ENCODE results near the gene SLC25A29.

The SLC25A29 gene

GRCh38 chr14:100325958-100326357 is 19.7 kb upstream of the SLC25A29 start:
- no peak for DNase-seq
- no peak overlapping the region for H3K4me3 ChIP-seq (ENCODE audit: control insufficient read depth in 1 of 7, extremely low read depth in 1 of 7, insufficient read depth in 4 of 7, low read depth in 2 of 7, low read length in 6 of 7)
- H3K36me3 ChIP-seq (ENCODE audit: control insufficient read depth in 4 of 4, insufficient read depth in 4 of 4, low read length in 3 of 4) = no peaks in the 10 kb centered on the region
- no peaks in the 10 kb centered on the region for H3K4me1 ChIP-seq (ENCODE audit: control extremely low read depth in 1 of 4, control insufficient read depth in 4 of 4, insufficient read depth in 4 of 4, low read length in 3 of 4)
- ChIA-PET POLR2A (no interaction called here), CTCF (no interaction called here)
- no peak overlapping the region for H3K27ac ChIP-seq (ENCODE audit: insufficient read depth in 1 of 2, low read depth in 1 of 2, low read length in 2 of 2, poor library complexity in 1 of 2, severe bottlenecking in 2 of 2)
- no peaks in the 10 kb centered on the region for H3K27me3 ChIP-seq (replicated peaks in 2 of 5; ENCODE audit: control insufficient read depth in 4 of 5, insufficient read depth in 5 of 5, low read length in 4 of 5)
- WGBS (ENCODE audit: insufficient coverage) = 96% methylated on average over 9 of the region's 13 CpGs
- H3K9me3 ChIP-seq (ENCODE audit: control extremely low read depth in 1 of 5, control insufficient read depth in 4 of 5, insufficient read depth in 2 of 5, low read depth in 1 of 5, low read length in 4 of 5) = no peaks in the 10 kb centered on the region

- no peak overlapping the region for H3K27ac ChIP-seq (ENCODE audit: insufficient read depth in 1 of 2, low read depth in 1 of 2, low read length in 2 of 2, poor library complexity in 1 of 2, severe bottlenecking in 2 of 2)
- H3K4me3 ChIP-seq (ENCODE audit: control insufficient read depth in 1 of 7, extremely low read depth in 1 of 7, insufficient read depth in 4 of 7, low read depth in 2 of 7, low read length in 6 of 7) = no peak overlapping the region
- POLR2A ChIA-PET = no interaction called here
- CTCF ChIA-PET = no interaction called here
- H3K9me3 ChIP-seq (ENCODE audit: control extremely low read depth in 1 of 5, control insufficient read depth in 4 of 5, insufficient read depth in 2 of 5, low read depth in 1 of 5, low read length in 4 of 5) = no peaks in the 10 kb centered on the region
- H3K36me3 ChIP-seq (ENCODE audit: control insufficient read depth in 4 of 4, insufficient read depth in 4 of 4, low read length in 3 of 4) = no peaks in the 10 kb centered on the region
- 94% methylated on average over 17 of the region's 17 CpGs for WGBS (ENCODE audit: insufficient coverage)
- H3K4me1 ChIP-seq (ENCODE audit: control extremely low read depth in 1 of 4, control insufficient read depth in 4 of 4, insufficient read depth in 4 of 4, low read length in 3 of 4) = no peaks in the 10 kb centered on the region
- DNase-seq = no peak
- no peaks in the 10 kb centered on the region for H3K27me3 ChIP-seq (replicated peaks in 2 of 5; ENCODE audit: control insufficient read depth in 4 of 5, insufficient read depth in 5 of 5, low read length in 4 of 5)
Measured at GRCh38 chr14:100325231-100325632, 19.0 kb upstream of the SLC25A29 start.

- 91% methylated on average over 4 of the region's 8 CpGs for WGBS (ENCODE audit: insufficient coverage)
- H3K27me3 ChIP-seq (replicated peaks in 2 of 5; ENCODE audit: control insufficient read depth in 4 of 5, insufficient read depth in 5 of 5, low read length in 4 of 5) = no peaks in the 10 kb centered on the region
- H3K27ac ChIP-seq (ENCODE audit: insufficient read depth in 1 of 2, low read depth in 1 of 2, low read length in 2 of 2, poor library complexity in 1 of 2, severe bottlenecking in 2 of 2) = no peak overlapping the region
- no peak for DNase-seq
- H3K9me3 ChIP-seq (ENCODE audit: control extremely low read depth in 1 of 5, control insufficient read depth in 4 of 5, insufficient read depth in 2 of 5, low read depth in 1 of 5, low read length in 4 of 5) = no peaks in the 10 kb centered on the region
- no peak overlapping the region for H3K4me3 ChIP-seq (ENCODE audit: control insufficient read depth in 1 of 7, extremely low read depth in 1 of 7, insufficient read depth in 4 of 7, low read depth in 2 of 7, low read length in 6 of 7)
- ChIA-PET POLR2A (no interaction called here), CTCF (interaction anchor here (0.7 to 1.3 kb wide), 2 partner anchors 14 to 1297 kb away, joined by 3 read pairs; no protein-coding TSS in a partner anchor)
- no peaks in the 10 kb centered on the region for H3K4me1 ChIP-seq (ENCODE audit: control extremely low read depth in 1 of 4, control insufficient read depth in 4 of 4, insufficient read depth in 4 of 4, low read length in 3 of 4)
- H3K36me3 ChIP-seq (ENCODE audit: control insufficient read depth in 4 of 4, insufficient read depth in 4 of 4, low read length in 3 of 4) = no peaks in the 10 kb centered on the region
Measured at GRCh38 chr14:100323942-100324307, 17.7 kb upstream of the SLC25A29 start.

GRCh38 chr14:100323121-100323941 is 17.1 kb upstream of the SLC25A29 start, which contains the start of gene SLC25A47:
Gene SLC25A47 (plus strand): TSS chr14:100323339. CDS start chr14:100323415, 76 bp downstream.
- Histone ChIP-seq H3K9me3 (ENCODE audit: control extremely low read depth in 1 of 5, control insufficient read depth in 4 of 5, insufficient read depth in 2 of 5, low read depth in 1 of 5, low read length in 4 of 5) (no peaks in the 10 kb centered on the region), H3K27me3 (replicated peaks in 2 of 5; ENCODE audit: control insufficient read depth in 4 of 5, insufficient read depth in 5 of 5, low read length in 4 of 5) (no peaks in the 10 kb centered on the region), H3K27ac (ENCODE audit: insufficient read depth in 1 of 2, low read depth in 1 of 2, low read length in 2 of 2, poor library complexity in 1 of 2, severe bottlenecking in 2 of 2) (no peak within 1 kb of the TSS), H3K4me1 (ENCODE audit: control extremely low read depth in 1 of 4, control insufficient read depth in 4 of 4, insufficient read depth in 4 of 4, low read length in 3 of 4) (peaks cover 0 to 2% (median under 1%) of the 10 kb centered on the region in 4 experiments), H3K4me3 (ENCODE audit: control insufficient read depth in 1 of 7, extremely low read depth in 1 of 7, insufficient read depth in 4 of 7, low read depth in 2 of 7, low read length in 6 of 7) (no peak within 1 kb of the TSS), H3K36me3 (ENCODE audit: control insufficient read depth in 4 of 4, insufficient read depth in 4 of 4, low read length in 3 of 4) (no peaks in the 10 kb centered on the region)
- DNase-seq = no peak
- ChIA-PET POLR2A (no interaction called here), CTCF (interaction anchor here (0.7 to 1.3 kb wide), 3 partner anchors 8 to 1297 kb away, joined by 3 read pairs; no protein-coding TSS in a partner anchor)
- WGBS (ENCODE audit: insufficient coverage) = 95% methylated on average over 13 of the region's 16 CpGs

GRCh38 chr14:100322138-100322957 is 16.1 kb upstream of the SLC25A29 start:
- DNase-seq = no peak
- Histone ChIP-seq H3K4me3 (ENCODE audit: control insufficient read depth in 1 of 7, extremely low read depth in 1 of 7, insufficient read depth in 4 of 7, low read depth in 2 of 7, low read length in 6 of 7) (no peak overlapping the region), H3K27ac (ENCODE audit: insufficient read depth in 1 of 2, low read depth in 1 of 2, low read length in 2 of 2, poor library complexity in 1 of 2, severe bottlenecking in 2 of 2) (no peak overlapping the region), H3K9me3 (ENCODE audit: control extremely low read depth in 1 of 5, control insufficient read depth in 4 of 5, insufficient read depth in 2 of 5, low read depth in 1 of 5, low read length in 4 of 5) (no peaks in the 10 kb centered on the region), H3K27me3 (replicated peaks in 2 of 5; ENCODE audit: control insufficient read depth in 4 of 5, insufficient read depth in 5 of 5, low read length in 4 of 5) (no peaks in the 10 kb centered on the region), H3K4me1 (ENCODE audit: control extremely low read depth in 1 of 4, control insufficient read depth in 4 of 4, insufficient read depth in 4 of 4, low read length in 3 of 4) (peaks cover 0 to 5% (median 3%) of the 10 kb centered on the region in 4 experiments), H3K36me3 (ENCODE audit: control insufficient read depth in 4 of 4, insufficient read depth in 4 of 4, low read length in 3 of 4) (no peaks in the 10 kb centered on the region)
- POLR2A ChIA-PET = no interaction called here
- WGBS (ENCODE audit: insufficient coverage) = 96% methylated on average over 8 of the region's 15 CpGs
- CTCF ChIA-PET = interaction anchor here (0.8 to 1.3 kb wide), 6 partner anchors 9 to 39 kb away, joined by 3 read pairs; no protein-coding TSS in a partner anchor

GRCh38 chr14:100321473-100322137 is 15.4 kb upstream of the SLC25A29 start:
- H3K27me3 ChIP-seq (replicated peaks in 2 of 5; ENCODE audit: control insufficient read depth in 4 of 5, insufficient read depth in 5 of 5, low read length in 4 of 5) = no peaks in the 10 kb centered on the region

More at GRCh38 chr14:100321473-100322137, 15.4 kb upstream of the SLC25A29 start:
- Histone ChIP-seq H3K4me1 (ENCODE audit: control extremely low read depth in 1 of 4, control insufficient read depth in 4 of 4, insufficient read depth in 4 of 4, low read length in 3 of 4) (peaks cover 0 to 5% (median 3%) of the 10 kb centered on the region in 4 experiments), H3K27ac (ENCODE audit: insufficient read depth in 1 of 2, low read depth in 1 of 2, low read length in 2 of 2, poor library complexity in 1 of 2, severe bottlenecking in 2 of 2) (no peak overlapping the region), H3K4me3 (ENCODE audit: control insufficient read depth in 1 of 7, extremely low read depth in 1 of 7, insufficient read depth in 4 of 7, low read depth in 2 of 7, low read length in 6 of 7) (no peak overlapping the region), H3K9me3 (ENCODE audit: control extremely low read depth in 1 of 5, control insufficient read depth in 4 of 5, insufficient read depth in 2 of 5, low read depth in 1 of 5, low read length in 4 of 5) (no peaks in the 10 kb centered on the region), H3K36me3 (ENCODE audit: control insufficient read depth in 4 of 4, insufficient read depth in 4 of 4, low read length in 3 of 4) (no peaks in the 10 kb centered on the region)
- no peak for DNase-seq
- CTCF ChIA-PET = interaction anchor here (0.8 to 1.3 kb wide), 5 partner anchors 8 to 40 kb away, joined by 3 read pairs; no protein-coding TSS in a partner anchor
- POLR2A ChIA-PET = no interaction called here
- WGBS (ENCODE audit: insufficient coverage) = 97% methylated on average over 9 of the region's 9 CpGs
